Stomach (tissue), 4 donors: ENCODE measurements around the gene ZNF304.

Source experiments
- CTCF ChIP-seq, 7 experiments: fragments of 450-650 bp in 4 of 7; fragments of 200-600 bp in 3 of 7; sonication (generic) in 3 of 7; IDR thresholded peaks; one replicate each; pipeline ENCODE4 v1.5.1; 2016 to 2019; ENCODE audit warnings: antibody characterized with exemption in 7 of 7, control low read depth in 2 of 7, mild to moderate bottlenecking in 1 of 7
- POLR2A ChIP-seq, 4 donors: fragments of 450-650 bp; IDR thresholded peaks; one replicate each; pipeline ENCODE4 v1.6.1; 2016; ENCODE audit warnings: antibody characterized with exemption in 4 of 4, control low read depth in 2 of 4, mild to moderate bottlenecking in 1 of 4, moderate library complexity in 1 of 4
- POLR2AphosphoS5 ChIP-seq, 3 donors: sonication (generic); formaldehyde crosslinking; IDR thresholded peaks; one replicate each; pipeline ENCODE4 v1.6.1; 2016; ENCODE audit warnings: antibody characterized with exemption in 3 of 3

- TF ChIP-seq POLR2AphosphoS5 (IDR thresholded peaks at IDR 0.05) (peak; percentile 76 to 86 (median 85)), CTCF (IDR thresholded peaks at IDR 0.05) (no peak), POLR2A (IDR thresholded peaks at IDR 0.05) (peak in 1 of 4 donors; percentile 17)
Measured at GRCh38 chr19:57320180-57321084, 30.6 kb upstream of the ZNF304 start, which contains the start of gene ZNF543.
